GM06990 (cell line): ENCODE measurements around the gene PRPF4.
"Not testable (repeated sequence)": the region's sequence is repeated elsewhere in the genome, so short reads cannot be mapped to it uniquely, and the experiment has no call there.

ENCODE experiments used
- DNase-seq: peaks from one replicate; pipeline ENCODE4 v3.0.0-alpha.2; 2011; ENCODE audit not compliant: insufficient read length; ENCODE audit errors: extremely low read depth
- H3K27me3 ChIP-seq: replicated peaks from 2 replicates; pipeline ENCODE4 v1.6.0; 2011; ENCODE audit warnings: low read length; ENCODE audit not compliant: control insufficient read depth, insufficient read depth
- H3K36me3 ChIP-seq: 2 replicates; pipeline ENCODE4 v1.5.1; 2011; ENCODE audit warnings: low read length; ENCODE audit not compliant: control insufficient read depth, insufficient read depth
- H3K4me3 ChIP-seq: replicated peaks from 2 replicates; pipeline ENCODE4 v1.5.1; 2011; ENCODE audit warnings: low read depth, mild to moderate bottlenecking, control low read depth, low read length
- CTCF ChIP-seq: IDR thresholded peaks from 2 replicates; pipeline ENCODE4 v1.5.1; 2011; ENCODE audit warnings: low read length, control low read depth, mild to moderate bottlenecking, inconsistent platforms; ENCODE audit not compliant: insufficient read depth, poor library complexity, severe bottlenecking

PRPF4 gene

GRCh38 chr9:113290052-113290607 lies 14.7 kb downstream of the PRPF4 start:
- H3K36me3 ChIP-seq, result peaks cover 23% of the 10 kb centered on the region
- TF ChIP-seq CTCF, result no peak
- no peak for DNase-seq

GRCh38 chr9:113293285-113293878 lies 17.9 kb downstream of the PRPF4 start:
- DNase-seq, result no peak
- H3K36me3 ChIP-seq, result peaks cover 16% of the 10 kb centered on the region
- TF ChIP-seq CTCF, result no peak
- H3K4me3 ChIP-seq, result no peak overlapping the region
- no peaks in the 10 kb centered on the region for H3K27me3 ChIP-seq

More at GRCh38 chr9:113290052-113290607, 14.7 kb downstream of the PRPF4 start:
- no peaks in the 10 kb centered on the region for H3K27me3 ChIP-seq
- no peak overlapping the region for H3K4me3 ChIP-seq

- H3K27me3 ChIP-seq, H3K36me3 ChIP-seq, DNase-seq, H3K4me3 ChIP-seq: not testable (repeated sequence)
Observed at GRCh38 chr9:113296247-113296646, 20.8 kb downstream of the PRPF4 start.

- no peak for TF ChIP-seq CTCF
- H3K27me3 ChIP-seq, result 0 out of 2 replicates have a peak, but pooled peaks cover 1% of the 10 kb centered on the region
- DNase-seq, result no peak
- no peak overlapping the region for H3K4me3 ChIP-seq
- H3K36me3 ChIP-seq, result peaks cover 5% of the 10 kb centered on the region
Observed at GRCh38 chr9:113296796-113297558, 21.5 kb downstream of the PRPF4 start.

- Histone ChIP-seq H3K4me3 (no peak overlapping the region), H3K27me3 (0 out of 2 replicates have a peak, but pooled peaks cover 1% of the 10 kb centered on the region), H3K36me3 (peaks cover 1% of the 10 kb centered on the region)
- no peak for DNase-seq
- no peak for TF ChIP-seq CTCF
Observed at GRCh38 chr9:113298311-113298710, 22.9 kb downstream of the PRPF4 start.
